Endothelial cell of umbilical vein (primary cell): ENCODE results near the gene CHST11.

ENCODE experiments used
- EZH2 ChIP-seq: IDR thresholded peaks from 2 replicates; pipeline ENCODE4 v1.6.1; 2012; ENCODE audit warnings: borderline replicate concordance, low read depth, mild to moderate bottlenecking, moderate library complexity, low read length, inconsistent platforms; ENCODE audit not compliant: severe bottlenecking
- FOS ChIP-seq: IDR thresholded peaks from 2 replicates; pipeline ENCODE4 v1.6.1; 2011; ENCODE audit warnings: mild to moderate bottlenecking, low read length, moderate library complexity, borderline replicate concordance; ENCODE audit not compliant: insufficient read depth
- GATA2 ChIP-seq: IDR thresholded peaks from 2 replicates; pipeline ENCODE4 v1.7.0; 2011; ENCODE audit warnings: low read depth, mild to moderate bottlenecking, moderate library complexity, mixed read lengths, low read length; ENCODE audit not compliant: insufficient read length, insufficient read depth
- MYC ChIP-seq: IDR thresholded peaks from one replicate; pipeline ENCODE4 v1.6.1; 2011; ENCODE audit warnings: mild to moderate bottlenecking, low read depth, low read length
- POLR2A ChIP-seq: IDR thresholded peaks from 2 replicates; pipeline ENCODE4 v1.6.1; 2012; ENCODE audit warnings: low read depth, mild to moderate bottlenecking, control low read depth, low read length
- POLR2AphosphoS5 ChIP-seq: IDR thresholded peaks from 2 replicates; pipeline ENCODE4 v1.6.1; 2012; ENCODE audit warnings: low read depth, mild to moderate bottlenecking, control low read depth, low read length, moderate library complexity; ENCODE audit not compliant: insufficient read depth
- TF ChIP-seq, protein P1 (sequence below), 2 donors: IDR thresholded peaks; 1 replicate in 1 of 2; 2 replicates in 1 of 2; pipeline ENCODE4 v1.5.1; 2011; ENCODE audit warnings: low read length in 2 of 2, mild to moderate bottlenecking in 2 of 2, moderate library complexity in 2 of 2, control low read depth in 1 of 2, inconsistent platforms in 1 of 2, low read depth in 1 of 2; ENCODE audit not compliant: insufficient read depth in 1 of 2; ENCODE audit errors: extremely low read depth in 1 of 2
- TF ChIP-seq, protein P2 (sequence below): IDR thresholded peaks from 2 replicates; pipeline ENCODE4 v1.6.1; 2011; ENCODE audit not compliant: insufficient read depth, insufficient read length

DNA sequence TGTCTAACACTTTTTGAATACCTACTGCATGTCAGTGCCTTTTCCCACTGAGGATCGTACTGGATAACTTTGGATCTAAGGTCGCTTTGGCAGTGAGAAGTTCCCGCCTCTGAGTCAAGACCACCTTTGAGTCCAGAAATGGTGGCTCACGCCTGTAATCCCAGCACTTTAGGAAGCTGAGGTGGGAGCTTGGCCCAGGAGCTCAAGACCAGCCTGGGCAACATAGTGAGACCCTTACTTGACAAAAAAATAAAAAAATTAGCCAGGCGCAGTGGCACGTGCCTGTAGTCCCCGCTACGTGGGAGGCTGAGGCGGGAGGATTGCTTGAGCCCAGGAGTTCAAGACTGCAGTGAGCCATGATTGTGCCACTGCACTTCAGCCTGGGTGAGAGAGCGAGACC, 61.1 kb downstream of the CHST11 start:
- TF ChIP-seq, protein P1, sequence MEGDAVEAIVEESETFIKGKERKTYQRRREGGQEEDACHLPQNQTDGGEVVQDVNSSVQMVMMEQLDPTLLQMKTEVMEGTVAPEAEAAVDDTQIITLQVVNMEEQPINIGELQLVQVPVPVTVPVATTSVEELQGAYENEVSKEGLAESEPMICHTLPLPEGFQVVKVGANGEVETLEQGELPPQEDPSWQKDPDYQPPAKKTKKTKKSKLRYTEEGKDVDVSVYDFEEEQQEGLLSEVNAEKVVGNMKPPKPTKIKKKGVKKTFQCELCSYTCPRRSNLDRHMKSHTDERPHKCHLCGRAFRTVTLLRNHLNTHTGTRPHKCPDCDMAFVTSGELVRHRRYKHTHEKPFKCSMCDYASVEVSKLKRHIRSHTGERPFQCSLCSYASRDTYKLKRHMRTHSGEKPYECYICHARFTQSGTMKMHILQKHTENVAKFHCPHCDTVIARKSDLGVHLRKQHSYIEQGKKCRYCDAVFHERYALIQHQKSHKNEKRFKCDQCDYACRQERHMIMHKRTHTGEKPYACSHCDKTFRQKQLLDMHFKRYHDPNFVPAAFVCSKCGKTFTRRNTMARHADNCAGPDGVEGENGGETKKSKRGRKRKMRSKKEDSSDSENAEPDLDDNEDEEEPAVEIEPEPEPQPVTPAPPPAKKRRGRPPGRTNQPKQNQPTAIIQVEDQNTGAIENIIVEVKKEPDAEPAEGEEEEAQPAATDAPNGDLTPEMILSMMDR (IDR thresholded peaks at IDR 0.05; ENCODE audit: extremely low read depth in 1 of 2, insufficient read depth in 1 of 2, low read depth in 1 of 2, low read length in 2 of 2), result no peak
- no peak for TF ChIP-seq EZH2
- no peak for TF ChIP-seq POLR2A
- TF ChIP-seq POLR2AphosphoS5, result no peak
- TF ChIP-seq FOS, result no peak
- TF ChIP-seq MYC, result no peak
- TF ChIP-seq, protein P2, sequence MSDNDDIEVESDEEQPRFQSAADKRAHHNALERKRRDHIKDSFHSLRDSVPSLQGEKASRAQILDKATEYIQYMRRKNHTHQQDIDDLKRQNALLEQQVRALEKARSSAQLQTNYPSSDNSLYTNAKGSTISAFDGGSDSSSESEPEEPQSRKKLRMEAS, result no peak
- no peak for TF ChIP-seq GATA2
